WERI-Rb-1 (cell line): ENCODE results near the gene GTF2A1L.

Source experiments
- DNase-seq: peaks from one replicate; pipeline ENCODE4 v3.0.0-alpha.2; 2020
- H3K27ac ChIP-seq: fragments of 250-450 bp; sonication (Bioruptor Pico); 2 replicates; pipeline ENCODE4 v1.5.1; 2020; ENCODE audit warnings: mild to moderate bottlenecking, moderate library complexity
- H3K27me3 ChIP-seq: fragments of 250-450 bp; sonication (Bioruptor Pico); 2 replicates; pipeline ENCODE4 v1.5.1; 2021; ENCODE audit warnings: mild to moderate bottlenecking, low read depth, moderate library complexity; ENCODE audit not compliant: insufficient read depth, severe bottlenecking
- H3K36me3 ChIP-seq: fragments of 250-450 bp; sonication (Bioruptor Pico); 2 replicates; pipeline ENCODE4 v1.5.1; 2020; ENCODE audit warnings: mild to moderate bottlenecking, moderate library complexity
- H3K4me3 ChIP-seq: 2 replicates; pipeline ENCODE4 v1.5.1; 2011; ENCODE audit warnings: low read depth, mild to moderate bottlenecking, control low read depth, low read length
- H3K9me3 ChIP-seq: fragments of 250-450 bp; sonication (Bioruptor Pico); 2 replicates; pipeline ENCODE4 v1.5.1; 2021; ENCODE audit warnings: mild to moderate bottlenecking, moderate library complexity; ENCODE audit not compliant: severe bottlenecking
- CTCF ChIP-seq: IDR thresholded peaks from 2 replicates; pipeline ENCODE4 v1.5.1; 2011; ENCODE audit warnings: low read depth, mild to moderate bottlenecking, control low read depth, inconsistent platforms, low read length

The GTF2A1L gene

GRCh38 chr2:48728840-48729239, 111.2 kb downstream of the GTF2A1L start:
- DNase-seq = no peak
- Histone ChIP-seq H3K27me3 (no peaks in the 10 kb centered on the region), H3K9me3 (no peaks in the 10 kb centered on the region), H3K36me3 (no peaks in the 10 kb centered on the region), H3K27ac (no peak overlapping the region), H3K4me3 (no peak overlapping the region)
- TF ChIP-seq CTCF = no peak
